Ishikawa (cell line): ENCODE results near the gene STX1A.

Experiments
- CEBPB ChIP-seq: IDR thresholded peaks from 2 replicates; pipeline ENCODE4 v1.6.1; 2012
- CREB1 ChIP-seq: IDR thresholded peaks from 2 replicates; pipeline ENCODE4 v1.6.1; 2012; ENCODE audit warnings: low read depth
- EGR1 ChIP-seq: IDR thresholded peaks from 2 replicates; pipeline ENCODE4 v1.6.1; 2012
- EP300 ChIP-seq: IDR thresholded peaks from 2 replicates; pipeline ENCODE4 v1.6.1; 2012; ENCODE audit warnings: borderline replicate concordance
- FOXM1 ChIP-seq: IDR thresholded peaks from 2 replicates; pipeline ENCODE4 v1.6.1; 2012; ENCODE audit warnings: low read depth, borderline replicate concordance
- NFIC ChIP-seq: IDR thresholded peaks from 2 replicates; pipeline ENCODE4 v1.6.1; 2012
- RAD21 ChIP-seq: IDR thresholded peaks from 2 replicates; pipeline ENCODE4 v1.6.1; 2012; ENCODE audit warnings: low read depth
- TAF1 ChIP-seq: IDR thresholded peaks from 2 replicates; pipeline ENCODE4 v1.6.1; 2012; ENCODE audit warnings: low read depth, mild to moderate bottlenecking
- TCF12 ChIP-seq: IDR thresholded peaks from 2 replicates; pipeline ENCODE4 v1.6.1; 2012; ENCODE audit warnings: low read depth
- TEAD4 ChIP-seq: IDR thresholded peaks from 2 replicates; pipeline ENCODE4 v1.6.1; 2012
- YY1 ChIP-seq: IDR thresholded peaks from 2 replicates; pipeline ENCODE4 v1.6.1; 2012; ENCODE audit warnings: low read depth
- ZBTB7A ChIP-seq: IDR thresholded peaks from 2 replicates; pipeline ENCODE4 v1.6.1; 2012; ENCODE audit warnings: low read depth
- TF ChIP-seq, protein P1 (sequence below): IDR thresholded peaks from 2 replicates; pipeline ENCODE4 v1.6.1; 2012
- TF ChIP-seq, protein P2 (sequence below): IDR thresholded peaks from 2 replicates; pipeline ENCODE4 v1.6.1; 2012
- TF ChIP-seq, protein P3 (sequence below): IDR thresholded peaks from 2 replicates; pipeline ENCODE4 v1.6.1; 2012; ENCODE audit warnings: low read depth, mild to moderate bottlenecking

The STX1A gene

GRCh38 chr7:73738612-73739386 lies 19.3 kb upstream of the STX1A start, which contains the start of gene ABHD11:
ABHD11 (minus strand) TSS chr7:73738802; CDS start chr7:73738770, 32 bp downstream.
- TF ChIP-seq TEAD4 (no peak; the same call in 1 of the 2 replicates), FOXM1 (no peak), TCF12 (peak; percentile 79), TAF1 (0 out of 2 replicates have a peak, but pooled peaks have one; percentile 58), CREB1 (peak; percentile 41; the same call in 1 of the 2 replicates), YY1 (no peak), CEBPB (peak; percentile 87), EGR1 (0 out of 2 replicates have a peak, but pooled peaks have one; percentile 3), NFIC (peak; percentile 12; the same call in 1 of the 2 replicates), EP300 (peak; percentile 34; the same call in 1 of the 2 replicates)
- TF ChIP-seq, protein P1, sequence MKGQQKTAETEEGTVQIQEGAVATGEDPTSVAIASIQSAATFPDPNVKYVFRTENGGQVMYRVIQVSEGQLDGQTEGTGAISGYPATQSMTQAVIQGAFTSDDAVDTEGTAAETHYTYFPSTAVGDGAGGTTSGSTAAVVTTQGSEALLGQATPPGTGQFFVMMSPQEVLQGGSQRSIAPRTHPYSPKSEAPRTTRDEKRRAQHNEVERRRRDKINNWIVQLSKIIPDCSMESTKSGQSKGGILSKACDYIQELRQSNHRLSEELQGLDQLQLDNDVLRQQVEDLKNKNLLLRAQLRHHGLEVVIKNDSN: 0 out of 2 replicates have a peak, but pooled peaks have one; percentile 13
- TF ChIP-seq, protein P2, sequence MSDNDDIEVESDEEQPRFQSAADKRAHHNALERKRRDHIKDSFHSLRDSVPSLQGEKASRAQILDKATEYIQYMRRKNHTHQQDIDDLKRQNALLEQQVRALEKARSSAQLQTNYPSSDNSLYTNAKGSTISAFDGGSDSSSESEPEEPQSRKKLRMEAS: peak; percentile 77

DNA sequence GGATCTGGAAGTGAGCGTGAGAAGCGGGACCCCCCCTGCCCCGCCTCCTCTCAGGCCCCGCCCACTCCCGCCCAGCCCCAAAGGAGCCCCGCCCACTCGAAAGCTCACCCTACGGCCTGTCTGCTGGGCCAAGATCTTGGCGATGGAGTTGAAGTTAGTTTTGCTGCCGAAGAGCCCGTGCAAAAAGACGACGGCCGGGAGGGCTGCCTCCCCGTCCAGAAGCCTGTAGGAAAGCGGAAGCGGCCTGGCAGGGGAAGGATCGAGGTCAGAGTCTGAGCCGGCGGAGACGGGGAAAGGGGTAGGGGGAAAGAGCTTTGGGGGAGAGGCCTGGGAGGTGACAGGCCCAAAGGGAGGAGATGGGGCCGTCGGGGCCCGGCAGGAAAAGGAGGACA lies 18.7 kb upstream of the STX1A start:
- no peak for TF ChIP-seq CEBPB
- no peak; the same call in 1 of the 2 replicates for TF ChIP-seq TCF12
- TF ChIP-seq, protein P1: no peak
- no peak for TF ChIP-seq FOXM1
- no peak for TF ChIP-seq EGR1
- no peak for TF ChIP-seq EP300
- TF ChIP-seq NFIC: no peak
- no peak for TF ChIP-seq TAF1
- TF ChIP-seq, protein P3, sequence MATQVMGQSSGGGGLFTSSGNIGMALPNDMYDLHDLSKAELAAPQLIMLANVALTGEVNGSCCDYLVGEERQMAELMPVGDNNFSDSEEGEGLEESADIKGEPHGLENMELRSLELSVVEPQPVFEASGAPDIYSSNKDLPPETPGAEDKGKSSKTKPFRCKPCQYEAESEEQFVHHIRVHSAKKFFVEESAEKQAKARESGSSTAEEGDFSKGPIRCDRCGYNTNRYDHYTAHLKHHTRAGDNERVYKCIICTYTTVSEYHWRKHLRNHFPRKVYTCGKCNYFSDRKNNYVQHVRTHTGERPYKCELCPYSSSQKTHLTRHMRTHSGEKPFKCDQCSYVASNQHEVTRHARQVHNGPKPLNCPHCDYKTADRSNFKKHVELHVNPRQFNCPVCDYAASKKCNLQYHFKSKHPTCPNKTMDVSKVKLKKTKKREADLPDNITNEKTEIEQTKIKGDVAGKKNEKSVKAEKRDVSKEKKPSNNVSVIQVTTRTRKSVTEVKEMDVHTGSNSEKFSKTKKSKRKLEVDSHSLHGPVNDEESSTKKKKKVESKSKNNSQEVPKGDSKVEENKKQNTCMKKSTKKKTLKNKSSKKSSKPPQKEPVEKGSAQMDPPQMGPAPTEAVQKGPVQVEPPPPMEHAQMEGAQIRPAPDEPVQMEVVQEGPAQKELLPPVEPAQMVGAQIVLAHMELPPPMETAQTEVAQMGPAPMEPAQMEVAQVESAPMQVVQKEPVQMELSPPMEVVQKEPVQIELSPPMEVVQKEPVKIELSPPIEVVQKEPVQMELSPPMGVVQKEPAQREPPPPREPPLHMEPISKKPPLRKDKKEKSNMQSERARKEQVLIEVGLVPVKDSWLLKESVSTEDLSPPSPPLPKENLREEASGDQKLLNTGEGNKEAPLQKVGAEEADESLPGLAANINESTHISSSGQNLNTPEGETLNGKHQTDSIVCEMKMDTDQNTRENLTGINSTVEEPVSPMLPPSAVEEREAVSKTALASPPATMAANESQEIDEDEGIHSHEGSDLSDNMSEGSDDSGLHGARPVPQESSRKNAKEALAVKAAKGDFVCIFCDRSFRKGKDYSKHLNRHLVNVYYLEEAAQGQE: no peak
- TF ChIP-seq ZBTB7A: no peak
- TF ChIP-seq TEAD4: no peak
- no peak for TF ChIP-seq CREB1
- TF ChIP-seq RAD21: no peak
- TF ChIP-seq, protein P2: no peak
- TF ChIP-seq YY1: no peak

GRCh38 chr7:73737491-73738219 lies 18.2 kb upstream of the STX1A start:
- no peak for TF ChIP-seq EP300

DNA sequence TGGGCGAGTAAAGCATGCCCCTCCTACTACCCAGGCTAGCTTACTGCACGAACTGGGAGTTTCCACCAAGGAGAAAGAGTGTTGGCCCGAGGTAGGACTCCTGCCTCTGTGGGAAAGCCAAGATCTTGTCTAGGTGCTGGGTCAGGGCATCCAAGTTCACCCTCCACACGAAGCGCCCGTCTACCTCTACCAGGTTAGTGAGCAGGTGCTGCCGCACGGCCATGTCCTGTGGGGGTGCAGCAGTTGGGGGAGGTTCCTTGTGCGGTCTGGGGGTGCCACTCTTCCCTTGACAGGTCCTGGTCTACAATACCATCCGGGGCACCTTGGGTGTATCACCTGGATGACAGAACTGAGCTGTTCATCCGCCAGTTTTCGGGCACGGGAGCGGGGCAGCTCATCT lies 17.4 kb upstream of the STX1A start:
- TF ChIP-seq TAF1: no peak
- no peak for TF ChIP-seq EGR1
- no peak for TF ChIP-seq ZBTB7A
- no peak for TF ChIP-seq RAD21
- TF ChIP-seq, protein P3: no peak
- TF ChIP-seq, protein P1: no peak
- no peak for TF ChIP-seq YY1
- no peak for TF ChIP-seq TEAD4

DNA sequence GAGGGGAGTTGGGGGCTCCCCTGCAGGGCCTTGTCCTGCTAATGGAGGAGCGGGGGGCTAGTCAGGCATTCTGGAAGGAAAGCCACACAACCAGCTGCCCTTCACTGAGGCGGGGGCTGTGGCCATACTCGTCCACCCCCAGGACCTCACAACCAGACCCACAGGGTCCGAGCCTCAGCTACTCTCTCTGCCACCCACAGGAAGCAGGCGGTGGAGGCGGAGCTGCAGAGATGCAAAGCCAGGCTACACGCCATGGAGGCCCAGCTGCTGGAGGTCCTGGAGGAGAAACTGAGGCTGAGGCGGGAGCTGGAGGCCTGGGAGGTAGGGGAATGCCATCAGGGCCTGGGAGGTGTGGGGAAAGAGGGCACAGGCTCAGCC lies 16.0 kb upstream of the STX1A start:
- no peak for TF ChIP-seq NFIC
- TF ChIP-seq CEBPB: no peak
- TF ChIP-seq, protein P3: no peak
- TF ChIP-seq CREB1: no peak
- TF ChIP-seq EP300: no peak
- TF ChIP-seq RAD21: no peak
